GM12878 (cell line): ENCODE data around the gene EOMES. TPM values are rescaled to one million over a fixed set of nuclear protein-coding genes. Genes with fewer than 3 reads are reported as not detected.

ENCODE experiments used
- ATAC-seq: fragments of 200-7000 bp; cut with Tn5 transposase; 3 replicates; pipeline ENCODE4 v1.9.1; 2020; ENCODE audit warnings: mild to moderate bottlenecking, moderate library complexity
- BruUV-seq: library from RNA; stranded (reverse); fragments of 400-500 nt; replicated peaks from 2 replicates; lab custom pipeline; 2021; lab: Mats Ljungman, UMichigan
- CTCF ChIA-PET: fragments of 300-600 bp; sonication (Branson Sonifier 250); formaldehyde crosslinking; extraction: SDS; loops from one replicate; lab custom pipeline; 2021; ENCODE audit warnings: inconsistent platforms; lab: Yijun Ruan, JAX
- POLR2A ChIA-PET: fragments of 350-600 bp; formaldehyde crosslinking; extraction: SDS; loops from one replicate; lab custom pipeline; 2021; ENCODE audit warnings: inconsistent platforms; lab: Charles Lee
- RAD21 ChIA-PET: fragments of 300-600 bp; sonication (Branson Sonifier 250); formaldehyde crosslinking; loops from one replicate; lab custom pipeline; 2023; ENCODE audit warnings: antibody characterized with exemption; ENCODE audit not compliant: unreplicated experiment; lab: Charles Lee
- SMC1A ChIA-PET: fragments of 300-600 bp; sonication (Branson Sonifier 250); formaldehyde crosslinking; loops from one replicate; lab custom pipeline; 2023; ENCODE audit not compliant: unreplicated experiment, uncharacterized antibody; lab: Charles Lee
- DNase-seq: peaks from one replicate; pipeline ENCODE4 v3.0.0-alpha.2; 2011; ENCODE audit warnings: low read depth, low spot score
- FAIRE-seq: peaks from 3 replicates; lab custom pipeline; 2011; peaks lifted over from hg19 to GRCh38; lab: Jason Lieb, UNC
- H2AFZ ChIP-seq: 2 replicates; pipeline ENCODE4 v1.6.0; 2011; ENCODE audit warnings: low read depth, low read length, control low read depth; ENCODE audit not compliant: control insufficient read depth
- H3K27ac ChIP-seq: 2 replicates; pipeline ENCODE4 v1.5.1; 2011; ENCODE audit warnings: control low read depth; ENCODE audit not compliant: control insufficient read depth, insufficient read depth
- H3K27me3 ChIP-seq, 2 experiments: replicated peaks in 1 of 2; 2 replicates each; pipeline versions ENCODE4 v1.6.0 to v1.6.1; 2011; ENCODE audit warnings: low read length in 1 of 2; ENCODE audit not compliant: control insufficient read depth in 2 of 2, insufficient read depth in 2 of 2
- H3K36me3 ChIP-seq, 2 experiments: 2 replicates each; pipeline ENCODE4 v1.5.1; 2011; ENCODE audit warnings: low read length in 1 of 2; ENCODE audit not compliant: control insufficient read depth in 2 of 2, insufficient read depth in 2 of 2
- H3K4me1 ChIP-seq: 2 replicates; pipeline ENCODE4 v1.6.1; 2011; ENCODE audit warnings: mild to moderate bottlenecking, low read length, moderate library complexity, mixed read lengths; ENCODE audit not compliant: control insufficient read depth, insufficient read depth
- H3K4me2 ChIP-seq: 2 replicates; pipeline ENCODE4 v1.6.0; 2011; ENCODE audit warnings: control low read depth; ENCODE audit not compliant: control insufficient read depth, insufficient read depth
- H3K4me3 ChIP-seq: fragments of 200-600 bp; sonication (generic); 2 replicates; pipeline ENCODE4 v1.5.1; 2016
- H3K79me2 ChIP-seq: 2 replicates; pipeline ENCODE4 v1.6.0; 2011; ENCODE audit warnings: low read length; ENCODE audit not compliant: control insufficient read depth, insufficient read depth
- H3K9ac ChIP-seq: 2 replicates; pipeline ENCODE4 v1.8.0; 2011; ENCODE audit warnings: low read length, control low read depth, mixed read lengths; ENCODE audit not compliant: control insufficient read depth, insufficient read depth
- H3K9me3 ChIP-seq: replicated peaks from 3 replicates; pipeline ENCODE4 v1.5.1; 2011; ENCODE audit warnings: mild to moderate bottlenecking, low read length; ENCODE audit not compliant: control insufficient read depth, insufficient read depth
- H4K20me1 ChIP-seq: 2 replicates; pipeline ENCODE4 v1.6.0; 2011; ENCODE audit not compliant: control insufficient read depth, insufficient read depth
- BCL3 ChIP-seq: IDR thresholded peaks from 2 replicates; pipeline ENCODE4 v1.6.1; 2011; ENCODE audit warnings: borderline replicate concordance, low read depth, mild to moderate bottlenecking, moderate library complexity, low read length; ENCODE audit not compliant: insufficient read depth, poor library complexity, severe bottlenecking
- NBN ChIP-seq: fragments of 450-650 bp; IDR thresholded peaks from 2 replicates; pipeline ENCODE4 v1.6.1; 2016
- WGBS: methylation state at CpG from one replicate; pipeline ENCODE4 v1.1.6; 2016; ENCODE audit warnings: low lambda C conversion rate; ENCODE audit not compliant: insufficient replicate concordance, insufficient coverage; ENCODE audit errors: missing lambda C conversion rate; 5-methylcytosine and 5-hydroxymethylcytosine counted together
- in situ Hi-C: fragments of 300-500 bp; cut with MboI; formaldehyde crosslinking; loops from 9 replicates; pipeline ENCODE4 v1.14.3; 2018; ENCODE audit warnings: mixed read lengths
- intact Hi-C: fragments of 100-400 bp; cut with micrococcal nuclease; formaldehyde crosslinking; loops from one replicate; pipeline ENCODE4 v1.14.2; 2022; ENCODE audit not compliant: unreplicated experiment
- polyA plus RNA-seq, 11 experiments: library from polyadenylated mRNA; depleted of rRNA in 4 of 11; unstranded in 6 of 11; stranded (reverse) in 5 of 11; fragments of >200 nt; fragmentation: Nextera tagmentation in 4 of 11; fragmentation: Illumina TruSeq in 1 of 11; extraction: Ambion mirVana in 4 of 11; extraction: Trizol in 1 of 11; gene quantifications; 1 replicate in 1 of 11; 2 replicates in 10 of 11; pipeline versions ENCODE4 v1.2.1 to v1.2.3, GENCODE V29; 2011 to 2016; ENCODE audit warnings: inconsistent platforms in 2 of 11, missing spikeins in 2 of 11, low read depth in 1 of 11
- total RNA-seq, 4 experiments: library from RNA; depleted of rRNA in 3 of 4; stranded (reverse); fragments of >200 nt in 3 of 4; fragmentation: Illumina TruSeq in 1 of 4; extraction: Trizol in 1 of 4; gene quantifications; 2 replicates each; pipeline versions ENCODE4 v1.2.1 to v1.2.3, GENCODE V29; 2013 to 2021

EOMES gene
- total and polyA plus RNA-seq, 10 of the 15 experiments (the other 5 are each of a cell fraction or from before 2014, with no cell fraction given), result 1.5 to 178 (median 4.5) TPM

DNA sequence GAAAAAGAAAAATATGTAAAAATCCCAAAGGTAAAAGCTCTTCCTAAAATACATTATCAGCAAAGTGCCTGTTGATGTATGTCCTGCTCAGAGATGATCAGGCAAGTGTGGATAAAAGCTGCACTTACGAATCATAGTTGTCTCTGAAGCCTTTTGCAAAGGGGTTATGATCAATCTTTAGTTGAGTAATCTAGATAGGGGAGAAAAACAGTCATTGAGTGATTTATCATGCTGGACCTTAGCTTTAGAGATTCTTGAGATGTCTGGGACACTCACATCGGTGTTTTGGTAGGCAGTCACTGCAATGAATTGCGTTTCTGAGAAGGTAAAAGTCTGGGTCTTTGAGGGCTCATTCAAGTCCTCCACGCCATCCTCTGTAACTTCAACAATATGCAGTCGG is 3.7 kb downstream of the EOMES start:
- no peaks in the 10 kb centered on the region for H3K9me3 ChIP-seq
- POLR2A ChIA-PET, result interaction anchor here (3.3 to 6.0 kb wide), 2 partner anchors 411 to 608 kb away, joined by 19 to 34 read pairs; no protein-coding TSS in a partner anchor
- no peaks in the 10 kb centered on the region for H3K36me3 ChIP-seq
- H3K79me2 ChIP-seq, result no peaks in the 10 kb centered on the region
- peak; percentile 49 for FAIRE-seq
- intact Hi-C loops (no loop called here), in situ Hi-C loops (loop anchor here (10.0 kb wide), 1 partner anchor 416 kb away; no protein-coding TSS in a partner anchor)
- H3K27me3 ChIP-seq, result peaks cover 3 to 27% of the 10 kb centered on the region in 2 experiments
- H2AFZ ChIP-seq, result no peak overlapping the region
- ATAC-seq, result no peak
- H3K9ac ChIP-seq, result no peak overlapping the region
- TF ChIP-seq NBN (peak; percentile 18; the same call in 1 of the 2 replicates), BCL3 (no peak)
- BruUV-seq, result no TSS peak
- H4K20me1 ChIP-seq, result no peaks in the 10 kb centered on the region
- H3K4me3 ChIP-seq, result no peak overlapping the region
- DNase-seq, result no peak
- no peak overlapping the region for H3K4me2 ChIP-seq
- H3K27ac ChIP-seq, result no peak overlapping the region
- H3K4me1 ChIP-seq, result no peaks in the 10 kb centered on the region
- SMC1A ChIA-PET, result interaction anchor here (0.7 to 11.7 kb wide), 16 partner anchors 10 to 613 kb away, joined by 3 to 139 read pairs (median 4); partner anchors contain the start of gene SLC4A7
- CTCF ChIA-PET, result interaction anchor here (0.9 to 7.1 kb wide), 6 partner anchors 10 to 608 kb away, joined by 3 to 122 read pairs (median 3); no protein-coding TSS in a partner anchor
- 21% methylated on average over 5 of the region's 5 CpGs for WGBS
- RAD21 ChIA-PET, result interaction anchor here (0.8 to 11.7 kb wide), 10 partner anchors 171 to 631 kb away, joined by 3 to 170 read pairs (median 4); no protein-coding TSS in a partner anchor
